A549 treated with AZD2906 at 1 μM for 4 hours (cell line): Measurements from ENCODE around the gene AHSG. TPM values are rescaled to one million over a fixed set of nuclear protein-coding genes. Genes with fewer than 3 reads are reported as not detected.

Experiments
- total RNA-seq: library from RNA; stranded (reverse); fragments of 200-300 nt; extraction: Qiagen RNA extraction; gene quantifications from 5 replicates; pipeline ENCODE4 v1.2.3, GENCODE V29; 2022

Gene AHSG
- 0.05 to 0.12 TPM (median 0.06 TPM) in 4 of 5 replicates, not detected in the other for total RNA-seq

DNA sequence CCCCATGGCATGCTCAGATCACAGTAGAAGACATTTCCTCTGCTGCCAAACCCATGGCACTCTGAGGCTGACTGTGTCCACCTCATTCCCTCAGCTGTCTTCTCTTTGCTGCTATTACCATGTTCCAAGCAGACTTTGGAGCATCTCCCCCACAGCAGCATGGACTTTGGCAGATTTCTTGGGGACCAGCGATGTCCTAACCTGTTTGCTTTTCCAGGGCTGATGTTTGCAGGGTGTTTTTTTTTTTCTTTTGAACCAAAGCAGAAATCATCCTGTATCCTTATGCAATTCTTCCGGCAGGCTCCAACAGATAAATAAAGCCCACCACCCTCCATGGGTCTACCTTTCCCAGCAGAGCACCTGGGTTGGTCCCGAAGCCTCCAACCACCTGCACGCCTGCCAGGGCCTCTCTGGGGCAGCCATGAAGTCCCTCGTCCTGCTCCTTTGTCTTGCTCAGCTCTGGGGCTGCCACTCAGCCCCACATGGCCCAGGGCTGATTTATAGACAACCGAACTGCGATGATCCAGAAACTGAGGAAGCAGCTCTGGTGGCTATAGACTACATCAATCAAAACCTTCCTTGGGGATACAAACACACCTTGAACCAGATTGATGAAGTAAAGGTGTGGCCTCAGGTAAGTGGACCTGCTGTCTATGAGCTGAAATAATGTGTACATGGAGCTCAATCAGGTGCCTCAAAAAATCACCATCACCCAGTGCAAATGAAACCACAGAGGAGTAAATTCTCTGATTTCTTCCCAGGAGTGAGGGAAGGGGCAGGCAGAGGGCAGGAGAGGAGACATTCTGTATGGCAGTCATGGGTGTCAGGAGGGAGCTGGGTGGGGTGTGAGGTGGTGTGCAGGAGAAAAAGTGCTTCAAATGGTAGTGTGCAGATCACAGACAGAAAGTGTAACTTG lies at the start of gene AHSG:
AHSG (plus strand) TSS at position 340 of the 916 bp plus-strand sequence; CDS start at position 422, 82 bp downstream.

DNA sequence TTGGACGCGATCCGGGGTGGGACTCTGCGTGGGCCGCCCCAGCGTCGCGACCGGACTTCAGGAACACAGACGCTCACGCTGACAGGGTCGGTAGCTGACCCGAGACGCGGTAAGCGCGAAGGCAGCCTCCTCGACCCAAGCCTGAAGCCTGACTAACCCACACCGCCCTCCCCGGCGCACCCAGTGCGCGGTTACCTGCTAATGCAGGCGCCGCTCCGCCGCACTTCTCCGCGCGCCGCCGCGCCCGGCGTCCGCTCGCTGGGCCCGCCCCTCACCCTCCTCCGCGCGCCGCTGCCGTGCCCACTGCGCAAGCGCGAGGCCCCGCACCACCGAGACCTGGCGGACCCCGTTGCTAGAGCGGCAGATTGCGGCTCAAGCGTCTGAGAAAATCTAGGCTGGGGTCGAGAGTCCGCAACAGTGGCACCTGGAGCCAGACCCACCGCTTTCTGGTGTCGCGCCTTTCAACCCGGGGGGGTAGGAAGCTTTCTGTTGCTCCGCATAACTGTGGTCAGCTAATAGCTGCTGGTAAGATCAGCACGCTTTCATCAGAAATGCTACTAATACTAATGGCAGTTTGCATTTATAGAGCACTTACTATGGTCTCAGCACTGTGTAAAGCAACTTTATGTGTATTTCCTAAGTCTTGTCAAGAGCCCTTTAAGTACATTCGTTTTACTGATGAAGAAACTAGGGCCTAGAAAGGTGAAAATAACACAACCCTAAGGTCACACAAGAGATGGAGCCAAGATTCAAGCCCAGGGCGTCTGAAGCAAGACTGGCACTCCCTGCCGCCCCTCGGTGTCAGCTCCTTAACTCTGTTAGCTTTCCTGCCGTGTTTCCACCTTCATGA lies 45.6 kb upstream of the AHSG start, which contains the start of gene TBCCD1:
TBCCD1 (minus strand) TSS at position 268 of the 850 bp plus-strand sequence. CDS start 3,010 bp downstream, outside the sequence.

GRCh38 chr3:186570096-186570940 lies 42.5 kb upstream of the AHSG start, which contains the start of gene DNAJB11:
TSS of gene DNAJB11 (plus strand) at chr3:186570720. CDS start at chr3:186570898, 178 bp downstream.

DNA sequence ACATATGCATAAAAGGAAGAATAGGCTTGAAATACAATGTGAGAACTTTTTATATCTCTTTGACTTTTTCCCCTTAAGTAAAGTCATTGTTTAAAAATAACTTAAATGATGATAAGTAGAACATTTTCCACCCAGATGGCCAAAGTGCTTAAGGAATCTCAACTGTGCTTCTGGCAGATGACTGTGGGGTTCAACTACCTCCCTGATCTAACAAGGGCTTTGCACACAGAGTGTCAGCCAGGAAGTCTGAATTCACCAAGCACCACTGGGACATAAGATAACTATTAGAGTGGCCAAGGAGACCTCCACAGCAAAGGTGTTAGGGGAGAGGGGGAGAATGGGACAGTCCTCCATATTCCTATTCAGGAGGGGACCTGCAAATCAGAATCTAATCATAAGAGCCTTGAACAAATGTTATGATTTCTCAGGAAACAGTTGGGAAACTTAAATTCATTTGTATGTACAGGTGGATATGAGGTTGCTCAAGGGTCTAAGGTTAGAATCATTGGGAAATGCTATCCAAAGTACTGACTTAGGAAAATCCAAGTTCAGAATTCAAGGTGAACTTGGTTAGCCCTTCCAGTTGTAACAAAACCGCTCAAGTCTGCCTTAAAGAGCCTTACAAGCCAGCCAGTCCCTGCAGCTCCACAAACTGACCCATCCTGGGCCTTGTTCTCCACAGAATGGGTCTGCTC lies 27.1 kb downstream of the AHSG start, which contains the start of gene FETUB:
FETUB (plus strand) TSS at position 622 of the 695 bp plus-strand sequence; CDS start at position 684, 62 bp downstream.

DNA sequence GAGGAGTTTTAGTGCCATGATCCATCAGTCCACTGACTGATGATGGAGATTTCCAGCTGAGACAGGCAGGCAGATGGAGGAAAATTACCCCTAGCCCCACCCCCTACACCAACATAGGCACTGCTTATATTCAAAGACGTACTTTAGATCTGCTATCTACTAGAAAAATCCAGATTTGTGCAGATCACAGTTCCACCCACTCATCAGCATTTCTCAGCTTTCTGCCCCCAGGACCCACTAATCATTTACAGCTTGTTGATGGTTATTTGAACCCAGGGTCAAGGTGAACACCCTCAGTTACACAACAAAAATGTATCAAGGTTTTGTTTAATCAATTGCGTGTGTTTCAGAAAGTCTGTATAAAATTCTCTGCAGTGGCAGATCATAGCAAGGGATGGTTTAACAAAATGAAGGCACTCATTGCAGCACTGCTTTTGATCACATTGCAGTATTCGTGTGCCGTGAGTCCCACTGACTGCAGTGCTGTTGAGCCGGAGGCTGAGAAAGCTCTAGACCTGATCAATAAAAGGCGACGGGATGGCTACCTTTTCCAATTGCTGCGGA lies 52.8 kb downstream of the AHSG start, which contains the start of gene HRG:
HRG (plus strand) TSS at position 390 of the 564 bp plus-strand sequence; CDS start at position 408, 18 bp downstream.

Other genes starting within 250 kb of the AHSG start
- gene CRYGS, start 68.7 kb upstream of the AHSG start, total RNA-seq: 0.39 to 0.85 TPM (median 0.63 TPM) in 5 replicates
- gene TBCCD1, start 45.7 kb upstream of the AHSG start, total RNA-seq: 5.2 to 8.4 TPM (median 6.3 TPM) in 5 replicates
- gene DNAJB11, start 42.3 kb upstream of the AHSG start, total RNA-seq: 47.3 to 55.3 TPM (median 50.5 TPM) in 5 replicates
- gene FETUB, start 27.3 kb downstream of the AHSG start, total RNA-seq: 0.08 to 0.34 TPM (median 0.15 TPM) in 5 replicates
- not detected in 5 replicates for gene HRG, start 53.0 kb downstream of the AHSG start, total RNA-seq
- gene KNG1, start 104.3 kb downstream of the AHSG start, total RNA-seq: 0.03 TPM in 3 of 5 replicates, not detected in the others
- gene EIF4A2, start 170.5 kb downstream of the AHSG start, total RNA-seq: 126 to 141 TPM (median 129 TPM) in 5 replicates
- gene RFC4, start 193.4 kb downstream of the AHSG start, total RNA-seq: 42.7 to 61.9 TPM (median 43.0 TPM) in 5 replicates
- not detected in 5 replicates for gene ADIPOQ, start 229.7 kb downstream of the AHSG start, total RNA-seq